ENCODE results near the gene TEX54.

DNA sequence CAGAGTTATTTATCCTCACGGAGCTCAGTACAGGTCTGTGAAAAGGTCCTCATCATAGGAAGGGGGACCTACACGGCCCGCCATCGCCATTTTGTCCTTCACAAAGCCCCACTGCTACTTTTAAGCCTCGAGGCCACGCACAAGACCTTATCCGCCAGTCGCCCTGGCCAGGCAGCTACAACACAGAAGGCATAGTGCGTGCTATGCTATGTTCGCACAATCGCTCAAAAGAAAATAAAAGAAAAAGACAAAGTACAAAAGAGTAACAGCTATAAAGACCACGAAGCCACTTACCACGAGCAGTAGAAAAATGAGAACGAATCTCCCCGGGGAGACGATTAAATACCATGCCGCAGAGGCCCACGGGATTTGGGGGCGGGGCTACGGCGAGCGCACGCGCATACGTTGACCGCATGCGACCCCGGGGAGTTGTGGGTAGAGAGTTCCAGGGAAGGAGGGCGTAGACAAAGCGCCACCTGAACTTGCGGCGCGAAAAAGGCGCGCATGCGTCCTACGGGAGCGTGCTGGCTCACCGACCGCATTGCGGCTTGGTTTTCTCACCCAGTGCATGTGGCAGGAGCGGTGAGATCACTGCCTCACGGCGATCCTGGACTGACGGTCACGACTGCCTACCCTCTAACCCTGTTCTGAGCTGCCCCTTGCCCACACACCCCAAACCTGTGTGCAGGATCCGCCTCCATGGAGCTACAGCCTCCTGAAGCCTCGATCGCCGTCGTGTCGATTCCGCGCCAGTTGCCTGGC is 23.1 kb upstream of the TEX54 start:
- TF ChIP-seq ZFX (IDR thresholded peaks at IDR 0.05) (no peak), CTCF (conservative IDR thresholded peaks at IDR 0.05) (no peak)
